IPS-20b (cell line): ENCODE data around the gene TENM3.
A peak's percentile ranks its signal among the peaks of the same experiment; 100 is the strongest.

Experiments used
- H3K27ac ChIP-seq: one replicate; pipeline ENCODE4 v1.5.1; 2013; ENCODE audit warnings: low read length
- H3K27me3 ChIP-seq: 2 replicates; pipeline ENCODE4 v1.6.1; 2013; ENCODE audit warnings: mild to moderate bottlenecking, low read length, inconsistent platforms; ENCODE audit not compliant: insufficient read depth
- H3K36me3 ChIP-seq: 2 replicates; pipeline ENCODE4 v1.6.1; 2013; ENCODE audit warnings: low read depth, mild to moderate bottlenecking, inconsistent platforms, low read length, moderate library complexity; ENCODE audit not compliant: insufficient read depth
- H3K4me1 ChIP-seq: 2 replicates; pipeline ENCODE4 v1.6.1; 2013; ENCODE audit warnings: mild to moderate bottlenecking, control low read depth, inconsistent platforms, low read length, moderate library complexity; ENCODE audit not compliant: insufficient read depth
- H3K4me3 ChIP-seq: 2 replicates; pipeline ENCODE4 v1.5.1; 2013; ENCODE audit warnings: mild to moderate bottlenecking, low read length, inconsistent platforms
- H3K9ac ChIP-seq: 2 replicates; pipeline ENCODE4 v1.6.1; 2013; ENCODE audit warnings: low read depth, mild to moderate bottlenecking, inconsistent platforms, low read length, moderate library complexity
- H3K9me3 ChIP-seq: 2 replicates; pipeline ENCODE4 v1.6.1; 2013; ENCODE audit warnings: mild to moderate bottlenecking, low read depth, low read length, inconsistent platforms; ENCODE audit not compliant: insufficient read depth

TENM3 gene

GRCh38 chr4:182756161-182756690 lies 513.0 kb downstream of the TENM3 start:
- Histone ChIP-seq H3K9me3 (no peaks in the 10 kb centered on the region), H3K4me1 (peaks cover 23% of the 10 kb centered on the region), H3K4me3 (no peak overlapping the region), H3K9ac (no peak overlapping the region), H3K27me3 (no peaks in the 10 kb centered on the region), H3K36me3 (peaks cover 29% of the 10 kb centered on the region), H3K27ac (no peak overlapping the region)

GRCh38 chr4:182758273-182758672 lies 515.1 kb downstream of the TENM3 start:
- H3K4me3 ChIP-seq, result no peak overlapping the region
- peaks cover 28% of the 10 kb centered on the region for H3K36me3 ChIP-seq
- H3K4me1 ChIP-seq, result peaks cover 16% of the 10 kb centered on the region
- H3K9me3 ChIP-seq, result no peaks in the 10 kb centered on the region
- H3K27me3 ChIP-seq, result no peaks in the 10 kb centered on the region
- no peak overlapping the region for H3K27ac ChIP-seq
- H3K9ac ChIP-seq, result no peak overlapping the region

GRCh38 chr4:182760551-182761043 lies 517.4 kb downstream of the TENM3 start:
- H3K9me3 ChIP-seq, result no peaks in the 10 kb centered on the region
- H3K27me3 ChIP-seq, result no peaks in the 10 kb centered on the region
- H3K9ac ChIP-seq, result no peak overlapping the region
- H3K36me3 ChIP-seq, result peaks cover 10% of the 10 kb centered on the region; the same call in 1 of the 2 replicates
- peaks cover 16% of the 10 kb centered on the region for H3K4me1 ChIP-seq
- H3K4me3 ChIP-seq, result no peak overlapping the region
- no peak overlapping the region for H3K27ac ChIP-seq

- Histone ChIP-seq H3K36me3 (no peaks in the 10 kb centered on the region), H3K27ac (no peak overlapping the region), H3K27me3 (no peaks in the 10 kb centered on the region), H3K9me3 (no peaks in the 10 kb centered on the region), H3K9ac (no peak overlapping the region), H3K4me1 (peaks cover 20% of the 10 kb centered on the region; the same call in 1 of the 2 replicates), H3K4me3 (no peak overlapping the region)
Observed at GRCh38 chr4:182764137-182764536, 520.9 kb downstream of the TENM3 start.

- Histone ChIP-seq H3K36me3 (no peaks in the 10 kb centered on the region), H3K27ac (no peak overlapping the region), H3K4me1 (peaks cover 20% of the 10 kb centered on the region; the same call in 1 of the 2 replicates), H3K9me3 (no peaks in the 10 kb centered on the region), H3K9ac (no peak overlapping the region), H3K27me3 (no peaks in the 10 kb centered on the region), H3K4me3 (no peak overlapping the region)
Observed at GRCh38 chr4:182764642-182765041, 521.4 kb downstream of the TENM3 start.

- no peak overlapping the region for H3K4me3 ChIP-seq
- H3K27ac ChIP-seq, result no peak overlapping the region
- H3K4me1 ChIP-seq, result peaks cover 30% of the 10 kb centered on the region
Observed at GRCh38 chr4:182765987-182766856, 523.0 kb downstream of the TENM3 start.

GRCh38 chr4:182766857-182767250 lies 523.7 kb downstream of the TENM3 start:
- H3K27ac ChIP-seq, result no peak overlapping the region
- no peaks in the 10 kb centered on the region for H3K36me3 ChIP-seq
- H3K4me3 ChIP-seq, result no peak overlapping the region
- no peaks in the 10 kb centered on the region for H3K9me3 ChIP-seq
- H3K27me3 ChIP-seq, result no peaks in the 10 kb centered on the region
- H3K9ac ChIP-seq, result no peak overlapping the region
- peaks cover 33% of the 10 kb centered on the region for H3K4me1 ChIP-seq

More at GRCh38 chr4:182765987-182766856, 523.0 kb downstream of the TENM3 start:
- Histone ChIP-seq H3K27me3 (no peaks in the 10 kb centered on the region), H3K9me3 (no peaks in the 10 kb centered on the region), H3K36me3 (no peaks in the 10 kb centered on the region), H3K9ac (no peak overlapping the region)

GRCh38 chr4:182768838-182769237 lies 525.6 kb downstream of the TENM3 start:
- Histone ChIP-seq H3K4me3 (no peak overlapping the region), H3K36me3 (peaks cover 7% of the 10 kb centered on the region; the same call in 1 of the 2 replicates), H3K9me3 (no peaks in the 10 kb centered on the region), H3K4me1 (peaks cover 33% of the 10 kb centered on the region), H3K27me3 (no peaks in the 10 kb centered on the region), H3K9ac (no peak overlapping the region; the same call in 1 of the 2 replicates), H3K27ac (no peak overlapping the region)

GRCh38 chr4:182770259-182770995 lies 527.2 kb downstream of the TENM3 start:
- Histone ChIP-seq H3K4me1 (peaks cover 33% of the 10 kb centered on the region), H3K4me3 (no peak overlapping the region), H3K9me3 (no peaks in the 10 kb centered on the region), H3K27me3 (no peaks in the 10 kb centered on the region), H3K36me3 (peaks cover 23% of the 10 kb centered on the region), H3K9ac (peak overlapping the region; percentile 4; the same call in 1 of the 2 replicates), H3K27ac (peak overlapping the region; percentile 18)

GRCh38 chr4:182770996-182771514 lies 527.9 kb downstream of the TENM3 start:
- Histone ChIP-seq H3K36me3 (peaks cover 26% of the 10 kb centered on the region), H3K9me3 (no peaks in the 10 kb centered on the region), H3K27me3 (no peaks in the 10 kb centered on the region), H3K27ac (peak overlapping the region; percentile 18), H3K4me3 (no peak overlapping the region), H3K4me1 (peaks cover 33% of the 10 kb centered on the region), H3K9ac (peak overlapping the region; percentile 4; the same call in 1 of the 2 replicates)

- Histone ChIP-seq H3K4me1 (peaks cover 13% of the 10 kb centered on the region), H3K9ac (no peak overlapping the region), H3K4me3 (no peak overlapping the region), H3K27me3 (no peaks in the 10 kb centered on the region), H3K9me3 (no peaks in the 10 kb centered on the region), H3K27ac (no peak overlapping the region), H3K36me3 (peaks cover 26% of the 10 kb centered on the region)
Observed at GRCh38 chr4:182775075-182775474, 531.9 kb downstream of the TENM3 start.
